ENCODE results near the gene ANGPTL4.
"Not testable (repeated sequence)": the region's sequence is repeated elsewhere in the genome, so short reads cannot be mapped to it uniquely, and the experiment has no call there.

Gene ANGPTL4

GRCh38 chr19:8366121-8366581 is 2.2 kb downstream of the ANGPTL4 start:
- FAIRE-seq: no peak

- no peak for FAIRE-seq
These were observed 3.0 kb downstream of the ANGPTL4 start for GRCh38 chr19:8366961-8367326.

GRCh38 chr19:8367327-8368001 is 3.5 kb downstream of the ANGPTL4 start:
- FAIRE-seq: no peak

- no peak for FAIRE-seq
These were observed 6.4 kb downstream of the ANGPTL4 start for GRCh38 chr19:8370176-8371010.

- FAIRE-seq: no peak
These were observed 7.3 kb downstream of the ANGPTL4 start for GRCh38 chr19:8371011-8371804.

GRCh38 chr19:8373867-8374813 is 10.2 kb downstream of the ANGPTL4 start:
- no peak for FAIRE-seq

GRCh38 chr19:8375766-8376165 is 11.8 kb downstream of the ANGPTL4 start:
- FAIRE-seq: not testable (repeated sequence)

- FAIRE-seq: not testable (repeated sequence)
These were observed 12.5 kb downstream of the ANGPTL4 start for GRCh38 chr19:8376373-8376974.

GRCh38 chr19:8377598-8377997 is 13.6 kb downstream of the ANGPTL4 start:
- no peak for FAIRE-seq

GRCh38 chr19:8379156-8379891 is 15.4 kb downstream of the ANGPTL4 start:
- FAIRE-seq: not testable (repeated sequence)

GRCh38 chr19:8384569-8384968 is 20.6 kb downstream of the ANGPTL4 start:
- not testable (repeated sequence) for FAIRE-seq

GRCh38 chr19:8385103-8385502 is 21.1 kb downstream of the ANGPTL4 start:
- FAIRE-seq: not testable (repeated sequence)

- not testable (repeated sequence) for FAIRE-seq
These were observed 21.6 kb downstream of the ANGPTL4 start for GRCh38 chr19:8385566-8385965.

GRCh38 chr19:8386419-8386818 is 22.5 kb downstream of the ANGPTL4 start:
- FAIRE-seq: not testable (repeated sequence)

- FAIRE-seq: no peak
These were observed 23.0 kb downstream of the ANGPTL4 start for GRCh38 chr19:8386990-8387389.

- peak; percentile 96 for FAIRE-seq
These were observed 24.0 kb downstream of the ANGPTL4 start for GRCh38 chr19:8387688-8388611.

GRCh38 chr19:8388612-8388958 is 24.6 kb downstream of the ANGPTL4 start:
- no peak for FAIRE-seq

- FAIRE-seq: peak; percentile 97
These were observed 26.1 kb downstream of the ANGPTL4 start, which contains the start of gene RAB11B for GRCh38 chr19:8389891-8390616. RAB11B (plus strand) TSS chr19:8390360; CDS start chr19:8390417, 57 bp downstream.

- FAIRE-seq: no peak
These were observed 26.6 kb downstream of the ANGPTL4 start for GRCh38 chr19:8390617-8390981.
